ENCODE results near the gene VWF. TPM values are rescaled to one million over a fixed set of nuclear protein-coding genes. Genes with fewer than 3 reads are reported as not detected.

VWF gene
- total RNA-seq, 1 experiment from 2014 or later, result not detected

GRCh38 chr12:6078398-6079096 lies 45.9 kb downstream of the VWF start:
- DNase-seq (ENCODE audit: low read depth), result peak; percentile 51

DNA sequence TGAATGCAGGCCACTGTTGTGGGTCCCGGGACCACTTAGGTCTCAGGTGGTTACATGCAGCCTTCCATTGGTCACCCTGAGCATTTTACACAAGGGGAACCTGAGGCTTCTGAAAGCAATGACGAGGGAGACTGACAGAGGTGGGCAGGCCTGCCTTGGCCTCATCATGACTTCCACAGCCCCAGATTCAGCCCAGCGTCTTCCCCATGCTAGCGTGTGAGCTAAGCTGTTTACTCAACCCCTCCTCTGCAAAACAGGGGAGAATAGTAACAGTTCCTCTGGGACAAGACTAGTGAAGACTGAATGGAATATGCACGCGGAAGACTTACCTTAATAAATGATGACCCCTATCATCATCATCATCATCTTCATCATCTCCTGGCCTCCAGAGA lies 46.8 kb downstream of the VWF start:
- DNase-seq (ENCODE audit: low read depth), result no peak

DNA sequence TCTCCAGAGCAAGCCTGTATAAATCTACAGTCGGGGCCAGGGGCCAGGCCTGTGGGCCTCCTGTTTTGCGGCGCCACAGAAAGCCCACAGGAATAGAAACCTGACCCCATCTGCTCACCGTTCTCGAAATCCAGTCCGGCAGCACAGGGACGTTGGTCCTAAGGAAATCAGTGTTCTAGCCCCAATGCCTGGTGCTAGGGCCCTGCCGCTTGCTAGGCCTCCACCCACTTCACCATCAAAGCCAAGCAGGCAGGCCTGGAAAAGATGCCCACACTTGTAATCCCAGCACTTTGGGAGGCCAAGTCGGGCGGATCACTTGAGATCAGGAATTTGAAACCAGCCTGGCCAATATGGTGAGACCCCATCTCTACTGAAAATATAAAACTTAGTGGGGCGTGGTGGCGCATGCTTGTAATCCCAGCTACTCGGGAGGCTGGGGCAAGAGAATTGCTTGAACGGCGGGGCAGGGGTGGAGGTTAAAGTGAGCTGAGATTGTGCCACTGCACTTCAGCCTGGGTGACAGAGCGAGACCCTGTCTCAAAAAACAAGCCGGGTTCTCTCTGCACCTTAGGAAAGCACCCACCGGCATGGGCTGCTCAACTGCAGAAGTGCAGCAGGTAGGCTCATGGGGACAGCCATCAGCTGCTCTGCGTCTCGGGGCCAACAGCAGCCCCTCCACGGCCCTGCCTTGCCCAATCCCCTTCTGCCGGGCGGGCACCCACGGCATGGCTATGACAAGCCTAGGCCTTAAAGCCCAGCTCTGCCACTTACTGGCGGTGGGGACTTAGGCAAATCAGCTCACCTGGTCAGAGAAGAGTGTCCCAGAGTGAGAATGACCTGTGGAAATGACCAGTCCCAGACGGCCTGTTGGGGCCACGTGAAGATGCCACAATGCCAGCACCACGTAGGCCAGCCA lies 47.4 kb downstream of the VWF start:
- DNase-seq (ENCODE audit: low read depth), result no peak

- DNase-seq (ENCODE audit: low read depth), result no peak
These were observed 48.1 kb downstream of the VWF start for GRCh38 chr12:6076346-6076745.

DNA sequence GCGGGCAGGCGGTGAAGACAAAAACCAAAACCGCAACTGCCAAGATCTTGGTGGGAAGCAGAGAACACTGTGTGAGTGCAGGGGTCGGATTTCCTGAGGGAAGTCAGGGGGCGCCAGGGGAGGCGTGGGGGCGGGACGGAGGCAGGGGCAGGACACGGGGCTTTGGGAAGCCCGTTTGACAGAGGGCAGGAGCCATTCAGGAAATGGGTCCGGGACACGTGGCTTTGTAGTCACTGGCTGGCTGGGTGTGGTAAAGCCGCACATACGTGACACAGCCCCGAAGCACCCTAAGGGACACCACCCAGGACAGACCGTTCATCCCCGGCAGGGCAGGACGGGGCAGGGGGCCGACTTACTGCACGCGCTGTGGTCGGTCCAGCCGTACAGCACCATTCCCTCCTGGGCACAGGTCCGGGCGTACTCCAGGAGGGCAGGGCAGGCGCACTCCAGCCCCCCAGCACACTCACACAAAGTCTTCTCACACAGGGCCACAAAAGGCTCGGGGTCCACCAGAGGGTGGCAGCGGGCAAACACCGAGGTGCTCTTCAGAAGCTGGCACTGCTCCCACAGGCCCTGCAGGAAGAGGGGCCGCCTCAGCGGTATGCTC lies 49.4 kb downstream of the VWF start:
- no peak for DNase-seq (ENCODE audit: low read depth)

- DNase-seq (ENCODE audit: low read depth), result no peak
These were observed 50.0 kb downstream of the VWF start for GRCh38 chr12:6074427-6074826.

DNA sequence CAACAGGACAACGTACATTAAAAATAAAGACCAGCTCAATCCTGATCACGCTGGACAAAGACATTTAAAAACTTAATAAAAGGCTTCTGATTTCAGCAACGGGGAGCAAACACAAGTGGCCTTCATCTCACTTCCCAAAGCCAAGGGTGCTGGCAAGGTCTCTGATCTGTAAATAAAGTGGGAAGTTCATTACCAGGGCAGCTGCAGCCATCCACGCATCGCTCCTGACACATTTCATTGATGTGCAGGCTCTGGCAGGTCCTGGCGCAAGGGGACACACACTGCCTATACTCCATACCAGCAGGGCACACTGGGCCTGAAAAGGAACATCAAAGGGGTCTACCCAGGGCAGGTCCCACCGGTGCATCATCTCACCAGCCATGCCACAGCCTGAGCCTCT lies 51.0 kb downstream of the VWF start:
- DNase-seq (ENCODE audit: low read depth), result no peak

- no peak for DNase-seq (ENCODE audit: low read depth)
These were observed 52.1 kb downstream of the VWF start for GRCh38 chr12:6072302-6072752.

DNA sequence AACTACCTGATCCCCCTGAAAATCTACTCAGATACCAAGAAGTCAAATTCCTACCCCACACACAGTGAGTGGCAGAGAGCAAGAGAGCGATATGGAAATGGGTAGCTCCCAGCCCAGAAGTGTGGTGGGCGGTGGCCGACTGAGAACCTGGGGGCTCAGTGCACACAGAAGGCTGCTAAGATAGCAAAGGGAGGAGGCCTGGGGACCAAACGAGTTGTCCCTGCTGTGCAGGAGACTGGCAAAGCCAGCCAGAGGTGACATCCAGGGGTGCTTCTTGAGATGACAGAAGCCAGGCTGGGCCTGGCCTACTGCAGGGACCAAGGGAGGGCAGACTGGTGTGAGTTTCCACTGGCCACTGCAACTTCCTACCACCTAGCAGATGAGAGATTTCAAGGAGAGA lies 52.9 kb downstream of the VWF start:
- no peak for DNase-seq (ENCODE audit: low read depth)

DNA sequence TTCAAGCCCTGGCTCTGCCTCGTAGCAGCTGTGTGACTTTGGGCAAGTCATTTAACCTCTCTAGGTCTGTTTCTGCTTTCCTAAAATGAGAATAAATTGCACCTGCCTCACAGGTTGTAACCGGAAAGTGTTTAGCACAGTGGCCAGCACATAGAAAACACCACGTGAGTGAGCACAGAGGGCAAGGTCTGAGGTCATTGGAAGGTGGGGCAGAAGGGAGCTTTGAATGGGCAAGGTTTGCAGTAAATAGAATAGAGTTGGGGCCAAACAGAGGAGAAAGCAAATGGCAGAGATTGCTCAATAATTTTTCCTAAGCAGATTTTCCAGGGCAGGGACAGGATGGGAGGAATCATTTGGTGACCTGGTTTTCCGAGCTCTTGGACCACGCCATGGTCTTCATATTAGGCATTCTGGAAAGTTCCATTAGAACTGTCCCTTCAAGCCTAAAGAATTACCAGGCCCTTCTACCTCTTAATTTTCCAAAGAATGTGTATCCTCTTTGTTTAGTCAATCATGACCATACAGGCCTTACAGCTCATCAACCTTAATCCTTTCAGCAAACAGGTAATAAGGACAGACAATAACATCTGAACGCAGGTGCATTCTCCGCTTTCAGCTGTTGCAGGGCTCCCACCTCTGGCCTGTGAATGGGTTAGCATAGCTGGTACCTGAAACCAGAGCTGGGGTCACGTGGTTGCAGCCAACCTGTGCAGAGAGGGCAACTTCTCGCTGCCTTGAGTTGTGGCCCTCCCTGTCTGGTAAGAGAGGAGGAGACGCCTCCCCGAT lies 53.8 kb downstream of the VWF start:
- no peak for DNase-seq (ENCODE audit: low read depth)

- DNase-seq (ENCODE audit: low read depth), result peak; percentile 21
These were observed 54.9 kb downstream of the VWF start for GRCh38 chr12:6069437-6070093.

DNA sequence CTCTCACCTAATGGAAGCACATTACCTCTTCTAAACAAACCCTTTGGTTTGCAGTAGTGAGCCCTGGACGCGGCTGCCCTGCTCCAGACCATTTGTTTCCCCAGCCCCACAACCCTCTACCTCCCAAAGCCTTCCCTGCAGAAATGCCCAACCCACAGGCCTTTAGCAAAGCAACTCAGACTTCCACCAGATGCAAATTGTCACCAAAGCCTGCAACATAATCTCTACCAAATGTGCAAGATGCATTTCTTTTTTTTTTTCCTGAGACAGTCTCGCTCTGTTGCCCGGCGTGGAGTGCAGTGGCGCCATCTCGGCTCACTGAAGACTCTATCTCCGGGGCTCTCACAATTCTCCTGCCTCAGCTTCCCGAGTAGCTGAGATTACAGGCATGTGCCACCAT lies 56.2 kb downstream of the VWF start:
- DNase-seq (ENCODE audit: low read depth), result no peak

DNA sequence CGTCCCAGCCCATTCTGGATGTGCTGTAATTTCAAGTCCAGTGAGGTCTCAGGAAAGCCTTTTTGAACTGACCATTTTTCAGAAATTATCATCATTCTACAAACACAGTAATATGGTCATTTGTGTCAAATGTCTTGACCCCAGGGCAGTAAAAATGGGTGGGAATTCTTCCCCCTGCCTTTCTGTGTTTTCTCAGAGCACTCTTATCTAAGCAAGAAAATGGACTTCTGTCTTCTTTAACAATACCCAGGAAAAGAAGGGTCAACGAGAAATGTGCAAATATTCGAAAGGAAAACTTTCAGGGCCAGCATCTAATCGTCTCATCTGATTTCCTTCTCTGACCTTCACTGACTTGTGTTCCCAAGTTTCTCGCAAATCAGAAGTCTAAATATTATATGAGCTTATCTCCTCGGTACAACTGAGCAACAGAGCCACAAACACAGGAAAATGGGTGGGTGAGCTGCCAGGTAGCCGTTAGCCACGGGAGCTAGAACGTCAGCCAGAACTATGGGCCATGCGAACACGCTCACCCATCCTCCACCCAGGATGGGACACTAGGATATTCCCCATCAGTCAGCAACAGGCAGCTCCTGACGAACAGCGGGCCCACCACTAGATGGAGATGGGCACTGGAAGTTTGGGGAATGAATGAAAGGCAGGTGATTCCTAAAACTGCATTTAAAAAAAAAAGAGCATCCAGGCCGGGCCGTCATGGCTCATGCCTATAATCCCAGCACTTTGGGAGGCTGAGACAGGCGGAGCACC lies 57.1 kb downstream of the VWF start:
- peak; percentile 41 for DNase-seq (ENCODE audit: low read depth)

DNA sequence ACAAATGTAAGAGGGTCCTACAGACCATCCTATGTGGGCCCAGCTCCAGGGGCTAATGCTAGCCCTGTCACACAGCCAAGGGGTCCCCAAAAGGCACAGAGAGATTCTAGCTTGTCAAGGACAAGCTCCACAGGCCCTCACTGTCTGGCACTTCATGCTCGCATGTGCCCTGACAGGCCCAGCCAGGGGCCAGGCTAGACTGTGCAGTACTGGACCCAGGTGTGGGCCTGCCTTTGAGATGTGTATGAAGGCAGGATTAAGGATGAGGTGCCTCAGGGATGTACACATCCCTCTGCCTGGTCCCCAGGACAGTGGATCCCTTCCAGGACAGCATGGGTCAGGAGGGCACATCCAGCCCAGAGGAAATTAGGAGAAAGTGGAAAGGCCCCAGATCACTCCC lies 57.8 kb downstream of the VWF start:
- DNase-seq (ENCODE audit: low read depth), result no peak

DNA sequence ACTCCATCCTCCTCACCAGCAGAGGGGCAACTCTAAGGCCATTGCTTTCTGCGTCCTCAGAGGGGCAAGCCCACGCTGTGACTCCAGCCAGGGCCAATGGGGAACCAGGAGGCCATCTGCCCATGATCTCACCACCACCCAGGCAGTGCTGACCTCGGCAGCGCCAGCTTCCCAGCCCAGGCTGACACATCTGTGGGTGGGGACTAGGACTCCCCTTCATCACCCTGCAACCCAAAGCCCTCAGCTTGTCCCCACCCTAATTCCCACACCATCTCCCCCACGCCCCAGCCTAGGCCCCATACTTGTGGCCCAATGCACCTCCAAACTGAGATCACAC lies 58.6 kb downstream of the VWF start:
- DNase-seq (ENCODE audit: low read depth), result no peak

GRCh38 chr12:6065131-6065862 lies 59.2 kb downstream of the VWF start:
- no peak for DNase-seq (ENCODE audit: low read depth)

DNA sequence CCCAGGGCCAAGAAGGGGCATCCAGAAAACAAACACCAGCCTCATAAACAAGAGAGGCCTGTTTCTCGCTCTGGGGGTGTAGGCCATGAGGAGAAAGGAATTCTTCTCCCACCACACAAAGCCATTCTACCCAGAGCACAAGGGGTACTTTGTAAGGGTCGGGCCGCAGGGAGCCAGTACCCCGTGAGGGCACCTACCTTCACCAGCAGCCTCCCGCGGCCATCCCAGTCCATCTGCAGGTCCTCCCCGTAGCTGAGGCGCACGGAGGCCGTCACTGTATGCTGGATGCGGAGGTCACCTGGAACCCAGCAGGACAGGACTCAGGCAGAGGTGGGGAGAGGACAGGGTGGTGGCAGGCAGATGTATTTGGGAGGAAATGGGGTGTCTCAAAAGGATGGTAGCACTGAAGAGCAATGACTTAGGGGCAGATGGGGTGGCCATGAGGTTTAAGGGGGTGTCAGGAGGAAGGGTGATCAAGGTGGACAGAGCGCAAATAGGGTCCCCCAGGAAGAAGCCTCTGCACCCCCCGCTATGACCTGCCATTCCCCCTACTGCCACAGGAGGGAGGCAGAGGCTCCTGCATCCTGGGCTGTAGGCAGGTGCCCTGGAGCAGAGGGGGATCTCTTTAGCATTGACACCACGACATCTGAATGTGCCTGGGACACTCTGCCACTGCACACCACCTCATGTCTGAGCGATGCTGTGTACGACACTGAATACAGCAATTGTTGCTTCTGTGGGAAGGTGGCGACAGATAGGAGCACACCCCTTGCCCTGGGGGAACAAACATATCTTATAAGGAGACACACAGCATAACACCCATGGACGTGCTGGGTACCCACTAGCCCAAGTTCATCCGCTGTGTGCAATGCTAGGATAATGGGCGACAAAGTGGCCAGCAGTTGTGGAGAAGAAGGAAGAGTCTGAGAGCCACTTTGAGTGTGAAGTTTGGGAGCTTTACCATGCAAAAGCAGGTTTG lies 61.4 kb downstream of the VWF start:
- DNase-seq (ENCODE audit: low read depth), result peak; percentile 44

- DNase-seq (ENCODE audit: low read depth), result no peak
These were observed 62.1 kb downstream of the VWF start for GRCh38 chr12:6062395-6062756.
